ENCODE results near the gene FAF1. TPM values are rescaled to one million over a fixed set of nuclear protein-coding genes. Genes with fewer than 3 reads are reported as not detected.

FAF1 gene
- total and polyA plus RNA-seq, 2 of the 8 experiments (the other 6 are each of a cell fraction or from before 2014, with no cell fraction given): 10.8 to 65.9 TPM

DNA sequence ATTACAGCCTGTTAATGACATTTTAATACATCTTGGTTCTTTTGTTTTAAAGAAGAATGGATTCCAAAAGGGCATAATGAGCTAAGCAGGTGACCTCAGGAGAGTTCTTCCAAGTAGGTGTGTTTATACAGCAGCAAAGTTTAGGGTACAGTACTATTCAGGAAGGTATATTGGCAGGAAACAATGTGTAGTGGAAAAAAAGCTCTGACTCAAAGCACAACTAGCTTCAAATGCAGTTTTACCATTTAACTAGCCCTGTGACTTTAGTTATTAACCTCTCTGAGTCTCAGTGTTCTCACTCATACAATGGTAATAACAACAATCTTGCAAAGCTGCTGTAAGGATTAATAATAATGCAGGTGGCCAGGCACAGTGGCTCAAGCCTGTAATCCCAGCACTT, 29.9 kb downstream of the FAF1 start (continued):
- TF ChIP-seq RNF2 (IDR thresholded peaks at IDR 0.05; ENCODE audit: borderline replicate concordance, low read depth, low read length, missing control alignments, poor library complexity, severe bottlenecking): no peak
- TF ChIP-seq SIN3A (conservative IDR thresholded peaks at IDR 0.05 in 1 of 2, IDR thresholded peaks at IDR 0.05 in 1 of 2; ENCODE audit: low read depth in 1 of 2, low read length in 2 of 2): no peak
- TF ChIP-seq SIX5 (IDR thresholded peaks at IDR 0.05; ENCODE audit: low read depth, low read length): no peak
- TF ChIP-seq NRF1 (IDR thresholded peaks at IDR 0.05; ENCODE audit: low read depth, low read length): no peak
- TF ChIP-seq, protein P1, sequence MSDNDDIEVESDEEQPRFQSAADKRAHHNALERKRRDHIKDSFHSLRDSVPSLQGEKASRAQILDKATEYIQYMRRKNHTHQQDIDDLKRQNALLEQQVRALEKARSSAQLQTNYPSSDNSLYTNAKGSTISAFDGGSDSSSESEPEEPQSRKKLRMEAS (IDR thresholded peaks at IDR 0.05): no peak
- TF ChIP-seq GTF2F1 (IDR thresholded peaks at IDR 0.05; ENCODE audit: borderline replicate concordance, low read depth, low read length): no peak
- TF ChIP-seq SUZ12 (IDR thresholded peaks at IDR 0.05; ENCODE audit: low read length): no peak
- no peak for TF ChIP-seq ZNF274 (IDR thresholded peaks at IDR 0.05; ENCODE audit: borderline replicate concordance, extremely low read depth, low read length)
- no peak for TF ChIP-seq SIRT6 (IDR thresholded peaks at IDR 0.05; ENCODE audit: low read length)
- TF ChIP-seq KDM4A (IDR thresholded peaks at IDR 0.05; ENCODE audit: low read depth, low read length, severe bottlenecking): no peak
- TF ChIP-seq HDAC6 (IDR thresholded peaks at IDR 0.05; ENCODE audit: low read depth, low read length): no peak

All from H1 (cell line).